ENCODE data around the gene ZDHHC11B.
"Not testable (repeated sequence)": the region's sequence is repeated elsewhere in the genome, so short reads cannot be mapped to it uniquely, and the experiment has no call there.

DNA sequence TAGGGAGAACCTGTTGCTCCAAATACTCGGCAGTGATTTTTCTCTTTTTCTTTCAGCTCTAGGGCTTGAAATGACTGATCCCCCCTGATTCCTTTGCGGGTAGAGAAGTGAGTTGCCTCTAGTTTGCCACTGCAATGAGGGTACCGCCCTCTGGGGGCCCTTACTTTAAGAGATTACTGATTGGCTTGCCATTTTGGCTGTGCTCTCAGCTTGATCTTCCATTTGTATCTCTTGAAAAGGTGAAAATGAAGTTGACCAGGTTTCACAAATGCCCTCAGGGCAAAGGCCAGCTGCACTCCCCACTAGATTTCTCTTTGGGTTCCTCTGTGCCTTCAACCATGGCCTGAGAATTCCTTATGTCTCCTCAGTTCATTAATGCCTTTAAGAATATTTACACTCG lies 13.5 kb upstream of the ZDHHC11B start:
- not testable (repeated sequence) for TF ChIP-seq POLR2A (IDR thresholded peaks at IDR 0.05)
- TF ChIP-seq, protein P1, sequence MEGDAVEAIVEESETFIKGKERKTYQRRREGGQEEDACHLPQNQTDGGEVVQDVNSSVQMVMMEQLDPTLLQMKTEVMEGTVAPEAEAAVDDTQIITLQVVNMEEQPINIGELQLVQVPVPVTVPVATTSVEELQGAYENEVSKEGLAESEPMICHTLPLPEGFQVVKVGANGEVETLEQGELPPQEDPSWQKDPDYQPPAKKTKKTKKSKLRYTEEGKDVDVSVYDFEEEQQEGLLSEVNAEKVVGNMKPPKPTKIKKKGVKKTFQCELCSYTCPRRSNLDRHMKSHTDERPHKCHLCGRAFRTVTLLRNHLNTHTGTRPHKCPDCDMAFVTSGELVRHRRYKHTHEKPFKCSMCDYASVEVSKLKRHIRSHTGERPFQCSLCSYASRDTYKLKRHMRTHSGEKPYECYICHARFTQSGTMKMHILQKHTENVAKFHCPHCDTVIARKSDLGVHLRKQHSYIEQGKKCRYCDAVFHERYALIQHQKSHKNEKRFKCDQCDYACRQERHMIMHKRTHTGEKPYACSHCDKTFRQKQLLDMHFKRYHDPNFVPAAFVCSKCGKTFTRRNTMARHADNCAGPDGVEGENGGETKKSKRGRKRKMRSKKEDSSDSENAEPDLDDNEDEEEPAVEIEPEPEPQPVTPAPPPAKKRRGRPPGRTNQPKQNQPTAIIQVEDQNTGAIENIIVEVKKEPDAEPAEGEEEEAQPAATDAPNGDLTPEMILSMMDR (IDR thresholded peaks at IDR 0.05), result not testable (repeated sequence)

All from tibial nerve (tissue), 3 donors.